K562 (cell line): ENCODE results near the gene IMMP2L. TPM values are rescaled to one million over a fixed set of nuclear protein-coding genes. Genes with fewer than 3 reads are reported as not detected.

Experiments
- CHD1 ChIP-seq: fragments of 200-600 bp; sonication (generic); IDR thresholded peaks from one replicate; pipeline ENCODE4 v1.6.1; 2012; ENCODE audit warnings: mild to moderate bottlenecking, moderate library complexity, low read length, inconsistent platforms
- COPS2 ChIP-seq: fragments of 450-650 bp; conservative IDR thresholded peaks from 2 replicates; pipeline ENCODE4 v1.6.1; 2016; ENCODE audit warnings: mild to moderate bottlenecking, moderate library complexity
- ELF2 ChIP-seq: fragments of 250-450 bp; sonication (Bioruptor Pico); IDR thresholded peaks from 2 replicates; pipeline ENCODE4 v1.5.0; 2021; ENCODE audit warnings: mild to moderate bottlenecking
- EWSR1 ChIP-seq: fragments of 450-650 bp; IDR thresholded peaks from 2 replicates; pipeline ENCODE4 v1.6.1; 2018; ENCODE audit warnings: borderline replicate concordance, mild to moderate bottlenecking, low read depth, moderate library complexity; ENCODE audit not compliant: partially characterized antibody
- GABPB2 ChIP-seq: fragments of 250-450 bp; sonication (Bioruptor Pico); conservative IDR thresholded peaks from 2 replicates; pipeline ENCODE4 v1.5.1; 2021; ENCODE audit warnings: mild to moderate bottlenecking
- IRF2 ChIP-seq: sonication (generic); formaldehyde crosslinking; IDR thresholded peaks from 2 replicates; pipeline ENCODE4 v1.8.1; 2022; ENCODE audit warnings: mild to moderate bottlenecking, missing genetic modification reagents
- KAT7 ChIP-seq: sonication (generic); formaldehyde crosslinking; IDR thresholded peaks from 2 replicates; pipeline ENCODE4 v1.8.0; 2022; ENCODE audit warnings: missing genetic modification reagents, mild to moderate bottlenecking, borderline replicate concordance
- LARP7 ChIP-seq: fragments of 450-650 bp; IDR thresholded peaks from 2 replicates; pipeline ENCODE4 v1.6.1; 2016
- MAFK ChIP-seq: IDR thresholded peaks from 2 replicates; pipeline ENCODE4 v1.6.1; 2011; ENCODE audit warnings: low read length, improper control_type of control experiment
- NFATC3 ChIP-seq: fragments of 450-650 bp; IDR thresholded peaks from 2 replicates; pipeline ENCODE4 v1.6.1; 2017; ENCODE audit warnings: mild to moderate bottlenecking
- NFE2L1 ChIP-seq: fragments of 450-650 bp; IDR thresholded peaks from 2 replicates; pipeline ENCODE4 v1.6.1; 2016; ENCODE audit warnings: missing genetic modification characterization, low read depth, mild to moderate bottlenecking, missing compliant biosample characterization, moderate library complexity, borderline replicate concordance
- NRF1 ChIP-seq, 2 experiments: fragments of 450-650 bp; IDR thresholded peaks in 1 of 2; conservative IDR thresholded peaks in 1 of 2; 2 replicates each; pipeline ENCODE4 v1.6.1; 2014; ENCODE audit warnings: mild to moderate bottlenecking in 2 of 2
- PKNOX1 ChIP-seq: fragments of 450-650 bp; IDR thresholded peaks from 2 replicates; pipeline ENCODE4 v1.6.1; 2016
- POLR3G ChIP-seq: IDR thresholded peaks from 2 replicates; pipeline ENCODE4 v1.6.1; 2011; ENCODE audit not compliant: insufficient read length, insufficient replicate concordance; ENCODE audit errors: extremely low read depth
- PRMT5 ChIP-seq: sonication (generic); formaldehyde crosslinking; IDR thresholded peaks from 2 replicates; pipeline ENCODE4 v1.5.0; 2020; ENCODE audit warnings: missing genetic modification reagents
- PRPF4 ChIP-seq: fragments of 200-400 bp; formaldehyde crosslinking; IDR thresholded peaks from one replicate; pipeline ENCODE4 v1.6.1; 2017; ENCODE audit warnings: low read length, low read depth, mild to moderate bottlenecking; ENCODE audit not compliant: insufficient read depth, poor library complexity, severe bottlenecking
- PTBP1 ChIP-seq: fragments of 200-400 bp; formaldehyde crosslinking; IDR thresholded peaks from 2 replicates; pipeline ENCODE4 v1.6.1; 2017; ENCODE audit warnings: low read depth, low read length
- RBM17 ChIP-seq: fragments of 200-400 bp; formaldehyde crosslinking; IDR thresholded peaks from 2 replicates; pipeline ENCODE4 v1.6.1; 2017; ENCODE audit warnings: low read depth, mild to moderate bottlenecking, low read length, borderline replicate concordance
- RHOXF2B ChIP-seq: fragments of 250-450 bp; sonication (Bioruptor Pico); conservative IDR thresholded peaks from 2 replicates; pipeline ENCODE4 v1.5.1; 2021
- SRSF1 ChIP-seq: fragments of 200-400 bp; formaldehyde crosslinking; IDR thresholded peaks from 2 replicates; pipeline ENCODE4 v1.6.1; 2017; ENCODE audit warnings: mild to moderate bottlenecking, low read depth, low read length, moderate library complexity
- TBL1XR1 ChIP-seq, 2 experiments: IDR thresholded peaks; 2 replicates each; pipeline ENCODE4 v1.6.1; 2012; ENCODE audit warnings: improper control_type of control experiment in 2 of 2, low read length in 2 of 2, mild to moderate bottlenecking in 1 of 2
- THRB ChIP-seq: fragments of 450-650 bp; formaldehyde crosslinking; conservative IDR thresholded peaks from 2 replicates; pipeline ENCODE4 v1.4.0; 2022; ENCODE audit warnings: mild to moderate bottlenecking, missing genetic modification characterization
- ZNF3 ChIP-seq: fragments of 250-450 bp; sonication (Bioruptor Pico); IDR thresholded peaks from 2 replicates; pipeline ENCODE4 v1.5.0; 2021; ENCODE audit warnings: mild to moderate bottlenecking, moderate library complexity
- ZNF707 ChIP-seq: fragments of 250-450 bp; sonication (Bioruptor Pico); conservative IDR thresholded peaks from 2 replicates; pipeline ENCODE4 v1.8.0; 2022; ENCODE audit warnings: inconsistent platforms, mild to moderate bottlenecking, moderate library complexity
- ZNF79 ChIP-seq: fragments of 250-450 bp; sonication (Bioruptor Pico); IDR thresholded peaks from 2 replicates; pipeline ENCODE4 v1.4.0; 2020; ENCODE audit warnings: low read depth, mild to moderate bottlenecking, moderate library complexity
- polyA plus RNA-seq, 8 experiments: library from polyadenylated mRNA; depleted of rRNA in 4 of 8; stranded (reverse) in 5 of 8; unstranded in 3 of 8; fragments of >200 nt; fragmentation: Nextera tagmentation in 2 of 8; fragmentation: Illumina TruSeq in 1 of 8; extraction: Ambion mirVana in 2 of 8; extraction: Trizol in 1 of 8; gene quantifications; 2 replicates each; pipeline versions ENCODE4 v1.2.1 to v1.2.3, GENCODE V29; 2011 to 2014; ENCODE audit warnings: inconsistent platforms in 1 of 8, missing spikeins in 1 of 8
- total RNA-seq, 7 experiments: library from RNA; depleted of rRNA in 6 of 7; stranded (reverse); fragments of >200 nt in 6 of 7; fragmentation: Illumina TruSeq in 2 of 7; extraction: Trizol in 2 of 7; gene quantifications; 2 replicates each; pipeline versions ENCODE4 v1.2.1 to v1.2.3, GENCODE V29; 2011 to 2021; ENCODE audit warnings: low replicate concordance in 1 of 7
- TF ChIP-seq, protein P1 (sequence below): fragments of 250-450 bp; sonication (Bioruptor Pico); IDR thresholded peaks from 2 replicates; pipeline ENCODE4 v1.8.0; 2021; ENCODE audit warnings: moderate library complexity, mild to moderate bottlenecking, inconsistent platforms
- TF ChIP-seq, protein P2 (sequence below): sonication (generic); formaldehyde crosslinking; IDR thresholded peaks from 2 replicates; pipeline ENCODE4 v1.8.0; 2022; ENCODE audit warnings: missing genetic modification reagents, mild to moderate bottlenecking, moderate library complexity, borderline replicate concordance

Gene IMMP2L
- total and polyA plus RNA-seq, 9 of the 15 experiments (the other 6 are each of a cell fraction or from before 2014, with no cell fraction given) = 29.7 to 116 (median 53.0) TPM

- TF ChIP-seq NRF1 (conservative IDR thresholded peaks at IDR 0.05 in 1 of 2, IDR thresholded peaks at IDR 0.05 in 1 of 2) (no peak), SRSF1 (no peak), IRF2 (CRISPR knock-in tag) (no peak), NFE2L1 (tag) (no peak), MAFK (no peak), RBM17 (no peak), THRB (CRISPR knock-in tag) (no peak), POLR3G (no peak), CHD1 (no peak), EWSR1 (no peak), PRPF4 (no peak), ZNF79 (CRISPR knock-in tag) (no peak), RHOXF2B (CRISPR knock-in tag) (no peak), COPS2 (no peak), TBL1XR1 (IDR thresholded peaks at IDR 0.05; ENCODE audit: low read length in 2 of 2) (peak in 1 of 2 experiments; percentile 37; a peak in 1 of 4 replicates), ZNF3 (no peak), PRMT5 (CRISPR knock-in tag) (no peak), PKNOX1 (peak; percentile 76), ZNF707 (CRISPR knock-in tag) (no peak), ELF2 (CRISPR knock-in tag) (no peak), PTBP1 (no peak), LARP7 (no peak), KAT7 (CRISPR knock-in tag) (no peak), GABPB2 (CRISPR knock-in tag) (no peak), NFATC3 (no peak)
- TF ChIP-seq, protein P1, sequence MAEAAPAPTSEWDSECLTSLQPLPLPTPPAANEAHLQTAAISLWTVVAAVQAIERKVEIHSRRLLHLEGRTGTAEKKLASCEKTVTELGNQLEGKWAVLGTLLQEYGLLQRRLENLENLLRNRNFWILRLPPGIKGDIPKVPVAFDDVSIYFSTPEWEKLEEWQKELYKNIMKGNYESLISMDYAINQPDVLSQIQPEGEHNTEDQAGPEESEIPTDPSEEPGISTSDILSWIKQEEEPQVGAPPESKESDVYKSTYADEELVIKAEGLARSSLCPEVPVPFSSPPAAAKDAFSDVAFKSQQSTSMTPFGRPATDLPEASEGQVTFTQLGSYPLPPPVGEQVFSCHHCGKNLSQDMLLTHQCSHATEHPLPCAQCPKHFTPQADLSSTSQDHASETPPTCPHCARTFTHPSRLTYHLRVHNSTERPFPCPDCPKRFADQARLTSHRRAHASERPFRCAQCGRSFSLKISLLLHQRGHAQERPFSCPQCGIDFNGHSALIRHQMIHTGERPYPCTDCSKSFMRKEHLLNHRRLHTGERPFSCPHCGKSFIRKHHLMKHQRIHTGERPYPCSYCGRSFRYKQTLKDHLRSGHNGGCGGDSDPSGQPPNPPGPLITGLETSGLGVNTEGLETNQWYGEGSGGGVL (CRISPR knock-in tag) = no peak
- TF ChIP-seq, protein P2, sequence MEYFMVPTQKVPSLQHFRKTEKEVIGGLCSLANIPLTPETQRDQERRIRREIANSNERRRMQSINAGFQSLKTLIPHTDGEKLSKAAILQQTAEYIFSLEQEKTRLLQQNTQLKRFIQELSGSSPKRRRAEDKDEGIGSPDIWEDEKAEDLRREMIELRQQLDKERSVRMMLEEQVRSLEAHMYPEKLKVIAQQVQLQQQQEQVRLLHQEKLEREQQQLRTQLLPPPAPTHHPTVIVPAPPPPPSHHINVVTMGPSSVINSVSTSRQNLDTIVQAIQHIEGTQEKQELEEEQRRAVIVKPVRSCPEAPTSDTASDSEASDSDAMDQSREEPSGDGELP (CRISPR knock-in tag) = no peak
Measured at GRCh38 chr7:111223802-111224253, 338.5 kb downstream of the IMMP2L start (continued).
